H1 (cell line): ENCODE results near the gene KRT83. TPM values are rescaled to one million over a fixed set of nuclear protein-coding genes. Genes with fewer than 3 reads are reported as not detected.

ENCODE experiments used
- CTCF ChIA-PET: fragments of 300-600 bp; sonication (Branson Sonifier 250); formaldehyde crosslinking; loops from one replicate; lab custom pipeline; 2021; ENCODE audit not compliant: partially characterized antibody; lab: Charles Lee
- POLR2A ChIA-PET: fragments of 300-600 bp; sonication (Branson Sonifier 250); formaldehyde crosslinking; loops from one replicate; lab custom pipeline; 2021; ENCODE audit warnings: inconsistent platforms; ENCODE audit not compliant: partially characterized antibody; lab: Charles Lee
- DNase-seq, 2 experiments: peaks; one replicate each; pipeline versions ENCODE4 v3.0.0 to v3.0.0-alpha.2; 2010 to 2022; ENCODE audit warnings: low spot score in 2 of 2, low read depth in 1 of 2, mixed read lengths in 1 of 2
- FAIRE-seq: peaks from 2 replicates; lab custom pipeline; 2011; peaks lifted over from hg19 to GRCh38; lab: Jason Lieb, UNC
- H2AFZ ChIP-seq: 2 replicates; pipeline ENCODE4 v1.8.1; 2012; ENCODE audit warnings: low read length, inconsistent platforms
- H2AK5ac ChIP-seq: 2 replicates; pipeline ENCODE4 v1.6.1; 2013; ENCODE audit warnings: low read depth, low read length
- H2BK120ac ChIP-seq: replicated peaks from 2 replicates; pipeline ENCODE3; 2013; ENCODE audit warnings: low read depth, low read length, inconsistent platforms
- H2BK12ac ChIP-seq: 2 replicates; pipeline ENCODE4 v1.6.1; 2013; ENCODE audit warnings: low read depth, low read length
- H2BK15ac ChIP-seq: 2 replicates; pipeline ENCODE4 v1.6.1; 2013; ENCODE audit warnings: low read length
- H2BK20ac ChIP-seq: 2 replicates; pipeline ENCODE4 v1.6.1; 2013; ENCODE audit warnings: low read length
- H2BK5ac ChIP-seq: 2 replicates; pipeline ENCODE4 v1.6.1; 2013; ENCODE audit warnings: low read depth, low read length
- H3K14ac ChIP-seq: 2 replicates; pipeline ENCODE4 v1.6.1; 2013; ENCODE audit warnings: inconsistent platforms; ENCODE audit not compliant: insufficient read length
- H3K18ac ChIP-seq: 2 replicates; pipeline ENCODE4 v1.6.1; 2013; ENCODE audit warnings: low read length; ENCODE audit errors: extremely low read depth
- H3K23ac ChIP-seq: 2 replicates; pipeline ENCODE4 v1.6.1; 2013; ENCODE audit warnings: inconsistent platforms; ENCODE audit not compliant: insufficient read length
- H3K23me2 ChIP-seq: 2 replicates; pipeline ENCODE4 v1.6.1; 2013; ENCODE audit warnings: low read depth, low read length
- H3K27ac ChIP-seq: 2 replicates; pipeline ENCODE4 v1.6.1; 2011; ENCODE audit warnings: low read depth, low read length, inconsistent platforms
- H3K27me3 ChIP-seq, 4 experiments: replicated peaks in 1 of 4; 1 replicate in 1 of 4; 2 replicates in 3 of 4; pipeline versions ENCODE4 v1.6.1 to v1.8.1; 2011 to 2013; ENCODE audit warnings: low read length in 3 of 4, mild to moderate bottlenecking in 3 of 4, inconsistent platforms in 2 of 4, mixed read lengths in 2 of 4, moderate library complexity in 1 of 4; ENCODE audit not compliant: control insufficient read depth in 3 of 4, insufficient read depth in 3 of 4; ENCODE audit errors: extremely low read depth in 1 of 4
- H3K36me3 ChIP-seq, 4 experiments: 2 replicates each; pipeline versions ENCODE4 v1.6.1 to v1.8.1; 2011 to 2013; ENCODE audit warnings: mild to moderate bottlenecking in 4 of 4, low read length in 3 of 4, moderate library complexity in 2 of 4, control low read depth in 1 of 4, inconsistent platforms in 1 of 4; ENCODE audit not compliant: insufficient read depth in 4 of 4, control insufficient read depth in 2 of 4
- H3K4ac ChIP-seq: replicated peaks from 2 replicates; pipeline ENCODE3; 2013; ENCODE audit warnings: low read length, low read depth, mixed read lengths, inconsistent platforms; ENCODE audit not compliant: insufficient read length
- H3K4me1 ChIP-seq, 4 experiments: replicated peaks in 1 of 4; 1 replicate in 1 of 4; 2 replicates in 3 of 4; pipeline versions ENCODE4 v1.6.1 to v1.8.1; 2011 to 2013; ENCODE audit warnings: low read length in 3 of 4, inconsistent platforms in 2 of 4, mixed read lengths in 1 of 4; ENCODE audit not compliant: insufficient read depth in 4 of 4, control insufficient read depth in 3 of 4
- H3K4me2 ChIP-seq, 2 experiments: 2 replicates each; pipeline versions ENCODE4 v1.6.1 to v1.8.1; 2011 to 2013; ENCODE audit warnings: low read depth in 2 of 2, low read length in 2 of 2, control low read depth in 1 of 2, inconsistent platforms in 1 of 2, mild to moderate bottlenecking in 1 of 2; ENCODE audit not compliant: insufficient read depth in 1 of 2
- H3K4me3 ChIP-seq, 4 experiments: fragments of 200-600, 300-600 bp in 1 of 4; sonication (generic), shearing (Covaris generic), sonication (Bioruptor Twin) in 1 of 4; 2 replicates each; pipeline versions ENCODE4 v1.5.1 to v1.8.1; 2011 to 2016; ENCODE audit warnings: low read length in 4 of 4, low read depth in 3 of 4, control low read depth in 2 of 4, inconsistent platforms in 2 of 4, mild to moderate bottlenecking in 2 of 4, mixed read lengths in 1 of 4, moderate library complexity in 1 of 4; ENCODE audit not compliant: insufficient read depth in 2 of 4; ENCODE audit errors: extremely low read depth in 1 of 4
- H3K56ac ChIP-seq: replicated peaks from 2 replicates; pipeline ENCODE3; 2013; ENCODE audit warnings: low read depth, mild to moderate bottlenecking, mixed read lengths, low read length, inconsistent platforms; ENCODE audit not compliant: insufficient read length
- H3K79me1 ChIP-seq: 2 replicates; pipeline ENCODE4 v1.6.1; 2013; ENCODE audit warnings: low read depth, low read length, control low read depth
- H3K79me2 ChIP-seq, 2 experiments: 2 replicates each; pipeline versions ENCODE4 v1.6.1 to v1.8.1; 2012 to 2013; ENCODE audit warnings: low read length in 2 of 2, mild to moderate bottlenecking in 2 of 2, inconsistent platforms in 1 of 2; ENCODE audit not compliant: insufficient read depth in 2 of 2, control insufficient read depth in 1 of 2
- H3K9ac ChIP-seq, 4 experiments: replicated peaks in 1 of 4; 1 replicate in 1 of 4; 2 replicates in 3 of 4; pipeline versions ENCODE4 v1.6.1 to v1.8.1; 2011 to 2013; ENCODE audit warnings: low read depth in 3 of 4, low read length in 3 of 4, control low read depth in 2 of 4, mild to moderate bottlenecking in 2 of 4, moderate library complexity in 2 of 4, inconsistent platforms in 1 of 4; ENCODE audit errors: extremely low read depth in 1 of 4
- H3K9me3 ChIP-seq, 2 experiments: 2 replicates each; pipeline versions ENCODE4 v1.6.1 to v1.8.1; 2012 to 2013; ENCODE audit warnings: mild to moderate bottlenecking in 2 of 2, moderate library complexity in 2 of 2, control low read depth in 1 of 2, inconsistent platforms in 1 of 2, low read depth in 1 of 2, low read length in 1 of 2, mixed read lengths in 1 of 2; ENCODE audit not compliant: insufficient read depth in 2 of 2
- H4K20me1 ChIP-seq, 2 experiments: replicated peaks in 1 of 2; 2 replicates each; pipeline versions ENCODE3 to v1.8.1; 2011 to 2013; ENCODE audit warnings: inconsistent platforms in 2 of 2, low read length in 2 of 2, mild to moderate bottlenecking in 1 of 2; ENCODE audit not compliant: insufficient read depth in 2 of 2, control insufficient read depth in 1 of 2
- H4K5ac ChIP-seq: 2 replicates; pipeline ENCODE4 v1.6.1; 2013; ENCODE audit warnings: low read length, low read depth, mixed read lengths, inconsistent platforms; ENCODE audit not compliant: insufficient read length
- H4K8ac ChIP-seq: 2 replicates; pipeline ENCODE4 v1.8.0; 2013; ENCODE audit warnings: mild to moderate bottlenecking, moderate library complexity, low read length, inconsistent platforms; ENCODE audit not compliant: insufficient read depth; ENCODE audit errors: extremely low read depth
- H4K91ac ChIP-seq: replicated peaks from 2 replicates; pipeline ENCODE3; 2013; ENCODE audit warnings: low read length, mixed read lengths, inconsistent platforms; ENCODE audit not compliant: insufficient read length
- BACH1 ChIP-seq: IDR thresholded peaks from 2 replicates; pipeline ENCODE4 v1.6.1; 2012; ENCODE audit warnings: low read length, improper control_type of control experiment
- CBX8 ChIP-seq: fragments of 300-800, 300-1000 bp; sonication (generic); IDR thresholded peaks from 2 replicates; pipeline ENCODE4 v1.7.1; 2016; ENCODE audit warnings: low read depth, low read length, borderline replicate concordance
- CHD2 ChIP-seq: IDR thresholded peaks from 2 replicates; pipeline ENCODE4 v1.6.1; 2012; ENCODE audit warnings: low read length, improper control_type of control experiment
- CTCF ChIP-seq, 3 experiments: IDR thresholded peaks; 1 replicate in 2 of 3; 2 replicates in 1 of 3; pipeline versions ENCODE4 v1.5.1 to v1.6.1; 2011; ENCODE audit warnings: low read length in 3 of 3, mild to moderate bottlenecking in 3 of 3, inconsistent platforms in 2 of 3, low read depth in 1 of 3, moderate library complexity in 1 of 3; ENCODE audit not compliant: insufficient read depth in 1 of 3; ENCODE audit errors: control extremely low read depth in 1 of 3
- HDAC2 ChIP-seq, 2 experiments: fragments of 300-600 bp in 1 of 2; sonication (generic) in 1 of 2; IDR thresholded peaks; 2 replicates each; pipeline ENCODE4 v1.6.1; 2011 to 2012; ENCODE audit warnings: low read depth in 2 of 2, low read length in 2 of 2, mild to moderate bottlenecking in 2 of 2, moderate library complexity in 2 of 2, borderline replicate concordance in 1 of 2, inconsistent platforms in 1 of 2
- KDM4A ChIP-seq: IDR thresholded peaks from one replicate; pipeline ENCODE4 v1.7.1; 2012; ENCODE audit warnings: low read depth, mild to moderate bottlenecking, moderate library complexity, low read length, inconsistent platforms; ENCODE audit not compliant: severe bottlenecking
- RBBP5 ChIP-seq: IDR thresholded peaks from 2 replicates; pipeline ENCODE4 v1.7.1; 2012; ENCODE audit warnings: low read depth, mild to moderate bottlenecking, inconsistent platforms, low read length, moderate library complexity, borderline replicate concordance
- SIX5 ChIP-seq: IDR thresholded peaks from 2 replicates; pipeline ENCODE4 v1.6.1; 2011; ENCODE audit warnings: mild to moderate bottlenecking, low read depth, low read length
- SRF ChIP-seq: IDR thresholded peaks from 2 replicates; pipeline ENCODE4 v1.6.1; 2011; ENCODE audit warnings: mild to moderate bottlenecking, low read depth, low read length, moderate library complexity
- USF2 ChIP-seq: IDR thresholded peaks from 2 replicates; pipeline ENCODE4 v1.6.1; 2011; ENCODE audit warnings: low read length, improper control_type of control experiment
- WGBS, 2 experiments: shearing (Covaris generic) in 1 of 2; methylation state at CpG; one replicate each; pipeline versions ENCODE4 v1.1.6 to v1.1.7; 2013 to 2015; ENCODE audit warnings: low lambda C conversion rate in 2 of 2, mixed read lengths in 2 of 2, inconsistent platforms in 1 of 2, low coverage in 1 of 2, missing lambda C conversion rate in 1 of 2; ENCODE audit not compliant: insufficient replicate concordance in 2 of 2, insufficient coverage in 1 of 2, insufficient read length in 1 of 2; ENCODE audit errors: extremely low coverage in 1 of 2, missing lambda C conversion rate in 1 of 2; 5-methylcytosine and 5-hydroxymethylcytosine counted together
- polyA plus RNA-seq, 7 experiments: library from polyadenylated mRNA; depleted of rRNA in 3 of 7; stranded (reverse) in 5 of 7; unstranded in 2 of 7; fragments of >200 nt in 5 of 7; fragments of 200-250 nt in 2 of 7; gene quantifications; 1 replicate in 5 of 7; 2 replicates in 1 of 7; 4 replicates in 1 of 7; pipeline versions ENCODE4 v1.2.1 to v1.2.3, GENCODE V29; 2011 to 2013; ENCODE audit warnings: missing spikeins in 2 of 7, mixed read lengths in 2 of 7
- total RNA-seq: library from RNA; stranded (reverse); fragmentation: NEBNext Ultra II Directional; extraction: Animal tissue kit (Norgen Biotek cat#: 25700); gene quantifications from 2 replicates; pipeline ENCODE4 v1.2.1, GENCODE V29; 2021

Gene KRT83
- total and polyA plus RNA-seq, 2 of the 8 experiments (the other 6 are each of a cell fraction or from before 2014, with no cell fraction given) = not detected

- H3K23ac ChIP-seq = no peak overlapping the region
- no peak overlapping the region for H2BK5ac ChIP-seq
- no peak overlapping the region for H3K4me3 ChIP-seq
- no peak overlapping the region for H3K4me2 ChIP-seq
- H4K91ac ChIP-seq = no peak overlapping the region
- H2BK15ac ChIP-seq = no peak overlapping the region
- no peak overlapping the region for H2BK12ac ChIP-seq
- H2BK120ac ChIP-seq = no peak overlapping the region
- no peaks in the 10 kb centered on the region for H3K27me3 ChIP-seq
- no peaks in the 10 kb centered on the region for H3K23me2 ChIP-seq
- no peak overlapping the region for H2AFZ ChIP-seq
- no peak for FAIRE-seq
- H2BK20ac ChIP-seq = no peak overlapping the region
- no peak overlapping the region for H3K18ac ChIP-seq
- H3K79me2 ChIP-seq = no peaks in the 10 kb centered on the region
- no peaks in the 10 kb centered on the region for H4K20me1 ChIP-seq
- no peak overlapping the region for H3K4ac ChIP-seq
- H4K8ac ChIP-seq = no peak overlapping the region
- no peak overlapping the region for H3K27ac ChIP-seq
- H4K5ac ChIP-seq = no peak overlapping the region
- TF ChIP-seq SIX5 = no peak
- no peak for TF ChIP-seq USF2
- no peak for TF ChIP-seq KDM4A
- no peak for TF ChIP-seq CHD2
- TF ChIP-seq RBBP5 = no peak
- no peak for TF ChIP-seq BACH1
- TF ChIP-seq CTCF (IDR thresholded peaks at IDR 0.05; ENCODE audit: control extremely low read depth in 1 of 3, insufficient read depth in 1 of 3, low read depth in 1 of 3, low read length in 3 of 3) = no peak
- TF ChIP-seq CBX8 = no peak
- TF ChIP-seq HDAC2 (IDR thresholded peaks at IDR 0.05; ENCODE audit: borderline replicate concordance in 1 of 2, low read depth in 2 of 2, low read length in 2 of 2) = no peak
- TF ChIP-seq SRF = no peak
- TF ChIP-seq, all 59 proteins: peak for 0
- CTCF ChIA-PET = interaction anchor here (1.0 to 10.9 kb wide), 6 partner anchors 16 to 216 kb away, joined by 3 to 126 read pairs (median 6); no protein-coding TSS in a partner anchor
- no peak overlapping the region for H3K56ac ChIP-seq
- H3K79me1 ChIP-seq = no peaks in the 10 kb centered on the region
- H3K4me1 ChIP-seq = no peaks in the 10 kb centered on the region
- no peaks in the 10 kb centered on the region for H3K9me3 ChIP-seq
- DNase-seq = no peak
- no peak overlapping the region for H3K14ac ChIP-seq
- WGBS, 2 experiments = 56% methylated on average over 4 of the region's 4 CpGs; no CpG with 5 or more reads in 1 of the 2 experiments
- no peak overlapping the region for H2AK5ac ChIP-seq
- no peaks in the 10 kb centered on the region for H3K36me3 ChIP-seq
- no peak overlapping the region for H3K9ac ChIP-seq
- POLR2A ChIA-PET = no interaction called here
Observed at GRCh38 chr12:52346593-52346992, 25.4 kb upstream of the KRT83 start.
